H9 (cell line): Measurements from ENCODE around the gene HSPB3. TPM values are rescaled to one million over a fixed set of nuclear protein-coding genes. Genes with fewer than 3 reads are reported as not detected.
A peak's percentile ranks its signal among the peaks of the same experiment; 100 is the strongest.

Experiments
- DNase-seq: peaks from one replicate; pipeline ENCODE4 v3.0.0-alpha.2; 2017
- H2AFZ ChIP-seq: one replicate; pipeline ENCODE4 v1.6.1; 2013; ENCODE audit warnings: mild to moderate bottlenecking, low read length, control low read depth, moderate library complexity
- H2AK5ac ChIP-seq: 2 replicates; pipeline ENCODE4 v1.6.1; 2013; ENCODE audit warnings: low read length, control low read depth, mixed read lengths; ENCODE audit not compliant: insufficient read length
- H2BK120ac ChIP-seq: one replicate; pipeline ENCODE4 v1.6.1; 2013; ENCODE audit warnings: low read depth, mild to moderate bottlenecking, low read length, control low read depth, inconsistent platforms; ENCODE audit not compliant: poor library complexity, severe bottlenecking
- H2BK12ac ChIP-seq: 2 replicates; pipeline ENCODE4 v1.6.1; 2013; ENCODE audit warnings: low read length, control low read depth, mixed read lengths, low read depth; ENCODE audit not compliant: insufficient read length
- H2BK15ac ChIP-seq: 2 replicates; pipeline ENCODE4 v1.6.1; 2013; ENCODE audit warnings: low read depth, low read length, control low read depth
- H2BK20ac ChIP-seq: one replicate; pipeline ENCODE4 v1.6.1; 2013; ENCODE audit warnings: low read depth, mild to moderate bottlenecking, low read length, control low read depth, inconsistent platforms; ENCODE audit not compliant: poor library complexity, severe bottlenecking
- H2BK5ac ChIP-seq: 2 replicates; pipeline ENCODE4 v1.6.1; 2013; ENCODE audit warnings: low read length, control low read depth, mixed read lengths; ENCODE audit not compliant: insufficient read length
- H3K14ac ChIP-seq: 2 replicates; pipeline ENCODE4 v1.6.1; 2013; ENCODE audit warnings: low read length, control low read depth; ENCODE audit not compliant: insufficient read depth
- H3K18ac ChIP-seq: 2 replicates; pipeline ENCODE4 v1.6.1; 2013; ENCODE audit warnings: low read depth, mild to moderate bottlenecking, mixed read lengths, low read length, control low read depth; ENCODE audit not compliant: insufficient read length
- H3K23ac ChIP-seq: 2 replicates; pipeline ENCODE4 v1.6.1; 2013; ENCODE audit warnings: low read length, control low read depth, mixed read lengths, low read depth; ENCODE audit not compliant: insufficient read length
- H3K23me2 ChIP-seq: 2 replicates; pipeline ENCODE4 v1.6.1; 2013; ENCODE audit warnings: low read depth, mild to moderate bottlenecking, mixed read lengths, low read length, control low read depth; ENCODE audit not compliant: insufficient read length, poor library complexity, severe bottlenecking
- H3K27ac ChIP-seq: 2 replicates; pipeline ENCODE4 v1.5.1; 2013; ENCODE audit warnings: low read length, control low read depth, mixed read lengths, low read depth; ENCODE audit not compliant: insufficient read length
- H3K27me3 ChIP-seq: 2 replicates; pipeline ENCODE4 v1.6.1; 2013; ENCODE audit warnings: low read length, control low read depth, inconsistent platforms; ENCODE audit not compliant: insufficient read depth
- H3K4ac ChIP-seq: 2 replicates; pipeline ENCODE4 v1.6.1; 2013; ENCODE audit warnings: low read depth, mild to moderate bottlenecking, control low read depth, inconsistent platforms, low read length, moderate library complexity
- H3K4me1 ChIP-seq: 2 replicates; pipeline ENCODE4 v1.6.1; 2013; ENCODE audit warnings: low read length, control low read depth, inconsistent platforms; ENCODE audit not compliant: insufficient read depth
- H3K4me2 ChIP-seq: 2 replicates; pipeline ENCODE4 v1.6.1; 2013; ENCODE audit warnings: low read length, control low read depth, mixed read lengths; ENCODE audit not compliant: insufficient read length, insufficient read depth
- H3K56ac ChIP-seq: 2 replicates; pipeline ENCODE4 v1.6.1; 2013; ENCODE audit warnings: low read depth, mild to moderate bottlenecking, mixed read lengths, low read length, control low read depth; ENCODE audit not compliant: insufficient read length
- H3K79me1 ChIP-seq: 2 replicates; pipeline ENCODE4 v1.6.1; 2013; ENCODE audit warnings: low read depth, mild to moderate bottlenecking, moderate library complexity, low read length, control low read depth, inconsistent platforms; ENCODE audit not compliant: insufficient read depth, poor library complexity, severe bottlenecking
- H3K79me2 ChIP-seq: 2 replicates; pipeline ENCODE4 v1.6.1; 2013; ENCODE audit warnings: low read length, control low read depth, inconsistent platforms; ENCODE audit not compliant: insufficient read depth
- H3K9ac ChIP-seq: 2 replicates; pipeline ENCODE4 v1.6.1; 2013; ENCODE audit warnings: low read length, control low read depth, mixed read lengths; ENCODE audit not compliant: insufficient read length; ENCODE audit errors: extremely low read depth
- H3K9me3 ChIP-seq: one replicate; pipeline ENCODE4 v1.6.1; 2013; ENCODE audit warnings: low read depth, low read length, inconsistent platforms; ENCODE audit not compliant: control insufficient read depth
- H3T11ph ChIP-seq: one replicate; pipeline ENCODE4 v1.6.1; 2013; ENCODE audit warnings: mild to moderate bottlenecking, low read length, control low read depth, inconsistent platforms
- H4K20me1 ChIP-seq: one replicate; pipeline ENCODE4 v1.6.1; 2013; ENCODE audit not compliant: control insufficient read depth, insufficient read length, insufficient read depth
- H4K5ac ChIP-seq: 2 replicates; pipeline ENCODE4 v1.6.1; 2013; ENCODE audit warnings: low read depth, mild to moderate bottlenecking, mixed read lengths, low read length, control low read depth; ENCODE audit not compliant: insufficient read length
- H4K8ac ChIP-seq: replicated peaks from 2 replicates; pipeline ENCODE4 v1.6.1; 2013; ENCODE audit warnings: low read length, control low read depth, mixed read lengths, low read depth; ENCODE audit not compliant: insufficient read length
- H4K91ac ChIP-seq: 2 replicates; pipeline ENCODE4 v1.6.1; 2013; ENCODE audit warnings: low read depth, mild to moderate bottlenecking, moderate library complexity, mixed read lengths, low read length, control low read depth; ENCODE audit not compliant: insufficient read length
- H3K27ac Mint-ChIP-seq, 3 experiments: 2 replicates in 2 of 3; 3 replicates in 1 of 3; pipeline ENCODE4 v1.8.0; 2020 to 2021; ENCODE audit warnings: mixed read lengths in 3 of 3, mild to moderate bottlenecking in 1 of 3, moderate library complexity in 1 of 3
- H3K27me3 Mint-ChIP-seq: 2 replicates; pipeline ENCODE4 v1.8.0; 2021; ENCODE audit warnings: low read depth, mild to moderate bottlenecking, moderate library complexity, mixed read lengths
- H3K36me3 Mint-ChIP-seq, 3 experiments: 2 replicates in 2 of 3; 3 replicates in 1 of 3; pipeline ENCODE4 v1.8.0; 2020 to 2021; ENCODE audit warnings: low read depth in 3 of 3, mixed read lengths in 3 of 3; ENCODE audit not compliant: insufficient read depth in 1 of 3
- H3K4me1 Mint-ChIP-seq, 2 experiments: 2 replicates each; pipeline ENCODE4 v1.8.0; 2020; ENCODE audit warnings: mixed read lengths in 2 of 2
- H3K4me3 Mint-ChIP-seq, 2 experiments: 2 replicates in 1 of 2; 3 replicates in 1 of 2; pipeline ENCODE4 v1.8.0; 2020 to 2021; ENCODE audit warnings: mild to moderate bottlenecking in 2 of 2, mixed read lengths in 2 of 2, moderate library complexity in 1 of 2
- H3K9me3 Mint-ChIP-seq, 2 experiments: 2 replicates in 1 of 2; 3 replicates in 1 of 2; pipeline ENCODE4 v1.8.0; 2020; ENCODE audit warnings: mild to moderate bottlenecking in 2 of 2, mixed read lengths in 2 of 2, moderate library complexity in 1 of 2
- WGBS: extraction: QIAGEN DNeasy Blood & Tissue Kit; methylation state at CpG from one replicate; pipeline ENCODE4 v1.1.7; 2013; ENCODE audit warnings: missing lambda C conversion rate, low lambda C conversion rate, mixed read lengths; ENCODE audit not compliant: insufficient read length; ENCODE audit errors: extremely low coverage; 5-methylcytosine and 5-hydroxymethylcytosine counted together
- total RNA-seq: library from RNA; stranded (reverse); gene quantifications from 2 replicates; pipeline ENCODE4 v1.2.1, GENCODE V29; 2021
- TF ChIP-seq, protein P1 (sequence below): fragments of 200-600 bp; sonication (generic); conservative IDR thresholded peaks from 3 replicates; pipeline ENCODE4 v1.8.0; 2021; ENCODE audit warnings: antibody characterized with exemption, mild to moderate bottlenecking

HSPB3 gene
- total RNA-seq, 1 experiment from 2014 or later = not detected

DNA sequence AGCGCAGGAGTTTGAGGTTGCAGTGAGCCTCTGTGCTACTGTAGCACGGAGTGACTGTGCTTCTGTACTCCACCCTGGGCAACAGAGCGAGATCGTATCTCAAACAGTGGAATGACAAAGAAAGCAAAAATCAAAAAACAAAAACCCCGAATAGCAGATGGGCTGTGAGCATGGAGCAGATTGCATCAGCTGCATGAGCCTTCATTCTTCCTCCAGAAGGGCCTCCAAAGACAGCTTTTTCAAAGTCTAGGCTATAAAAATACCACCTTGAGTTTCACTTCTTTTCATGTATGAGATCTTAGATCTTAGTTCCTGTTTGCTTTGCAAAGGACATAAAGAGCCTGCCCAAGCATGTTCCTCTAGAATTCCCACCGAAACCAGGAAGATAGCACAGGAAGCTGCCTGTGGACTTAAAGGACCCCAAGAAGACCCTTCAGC is 15.0 kb upstream of the HSPB3 start:
- Histone ChIP-seq H3K4me2 (no peak overlapping the region), H3K79me2 (no peaks in the 10 kb centered on the region), H3K79me1 (no peaks in the 10 kb centered on the region), H3K9ac (no peak overlapping the region), H3K14ac (no peak overlapping the region), H2BK20ac (no peak overlapping the region), H2AK5ac (no peak overlapping the region), H3K56ac (no peak overlapping the region), H2BK120ac (no peak overlapping the region), H4K91ac (no peak overlapping the region), H2AFZ (no peak overlapping the region), H3K4ac (no peak overlapping the region), H2BK15ac (no peak overlapping the region), H2BK5ac (no peak overlapping the region), H4K8ac (no peak overlapping the region), H3K27ac (no peak overlapping the region), H3K27me3 (no peaks in the 10 kb centered on the region), H3K9me3 (no peaks in the 10 kb centered on the region), H3K18ac (no peak overlapping the region), H3T11ph (peak overlapping the region; percentile 38), H4K5ac (no peak overlapping the region), H3K4me1 (no peaks in the 10 kb centered on the region), H2BK12ac (no peak overlapping the region), H4K20me1 (no peaks in the 10 kb centered on the region), H3K23me2 (no peaks in the 10 kb centered on the region), H3K23ac (no peak overlapping the region)
- no peak for DNase-seq
- Mint-ChIP-seq H3K27me3 (peaks cover 1% of the 10 kb centered on the region; the same call in 1 of the 2 replicates), H3K27ac (no peak overlapping the region), H3K9me3 (peaks cover 7 to 8% of the 10 kb centered on the region in 2 experiments), H3K4me1 (peaks cover 6 to 7% of the 10 kb centered on the region in 2 experiments; a peak in 3 of 4 replicates), H3K4me3 (no peak overlapping the region), H3K36me3 (peaks cover 0 to 8% (median 3%) of the 10 kb centered on the region in 3 experiments; a peak in 4 of 7 replicates)
- WGBS = no CpG with 5 or more reads among the region's 6 CpGs
- TF ChIP-seq, protein P1, sequence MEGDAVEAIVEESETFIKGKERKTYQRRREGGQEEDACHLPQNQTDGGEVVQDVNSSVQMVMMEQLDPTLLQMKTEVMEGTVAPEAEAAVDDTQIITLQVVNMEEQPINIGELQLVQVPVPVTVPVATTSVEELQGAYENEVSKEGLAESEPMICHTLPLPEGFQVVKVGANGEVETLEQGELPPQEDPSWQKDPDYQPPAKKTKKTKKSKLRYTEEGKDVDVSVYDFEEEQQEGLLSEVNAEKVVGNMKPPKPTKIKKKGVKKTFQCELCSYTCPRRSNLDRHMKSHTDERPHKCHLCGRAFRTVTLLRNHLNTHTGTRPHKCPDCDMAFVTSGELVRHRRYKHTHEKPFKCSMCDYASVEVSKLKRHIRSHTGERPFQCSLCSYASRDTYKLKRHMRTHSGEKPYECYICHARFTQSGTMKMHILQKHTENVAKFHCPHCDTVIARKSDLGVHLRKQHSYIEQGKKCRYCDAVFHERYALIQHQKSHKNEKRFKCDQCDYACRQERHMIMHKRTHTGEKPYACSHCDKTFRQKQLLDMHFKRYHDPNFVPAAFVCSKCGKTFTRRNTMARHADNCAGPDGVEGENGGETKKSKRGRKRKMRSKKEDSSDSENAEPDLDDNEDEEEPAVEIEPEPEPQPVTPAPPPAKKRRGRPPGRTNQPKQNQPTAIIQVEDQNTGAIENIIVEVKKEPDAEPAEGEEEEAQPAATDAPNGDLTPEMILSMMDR = no peak
